ENCODE results near the gene PARVB. TPM values are rescaled to one million over a fixed set of nuclear protein-coding genes. Genes with fewer than 3 reads are reported as not detected.

The PARVB gene
- total and polyA plus RNA-seq, 9 donors = 12.3 to 62.9 (median 39.1) TPM

GRCh38 chr22:44018594-44018993, 5.5 kb upstream of the PARVB start:
- no peak for DNase-seq
- Histone ChIP-seq H3K9me3 (no peaks in the 10 kb centered on the region), H3K36me3 (no peaks in the 10 kb centered on the region), H3K4me1 (ENCODE audit: insufficient read depth) (peaks cover 2% of the 10 kb centered on the region), H3K27ac (no peak overlapping the region), H3K4me3 (no peak overlapping the region), H3K27me3 (no peaks in the 10 kb centered on the region)
- 94 to 97% (median 95%) methylated on average over 9 of the region's 9 CpGs for WGBS, 3 donors
- intact Hi-C loops (cut with DNase I) = no loop called here
- no peak for TF ChIP-seq EP300 (IDR thresholded peaks at IDR 0.05)
- TF ChIP-seq, protein P1, sequence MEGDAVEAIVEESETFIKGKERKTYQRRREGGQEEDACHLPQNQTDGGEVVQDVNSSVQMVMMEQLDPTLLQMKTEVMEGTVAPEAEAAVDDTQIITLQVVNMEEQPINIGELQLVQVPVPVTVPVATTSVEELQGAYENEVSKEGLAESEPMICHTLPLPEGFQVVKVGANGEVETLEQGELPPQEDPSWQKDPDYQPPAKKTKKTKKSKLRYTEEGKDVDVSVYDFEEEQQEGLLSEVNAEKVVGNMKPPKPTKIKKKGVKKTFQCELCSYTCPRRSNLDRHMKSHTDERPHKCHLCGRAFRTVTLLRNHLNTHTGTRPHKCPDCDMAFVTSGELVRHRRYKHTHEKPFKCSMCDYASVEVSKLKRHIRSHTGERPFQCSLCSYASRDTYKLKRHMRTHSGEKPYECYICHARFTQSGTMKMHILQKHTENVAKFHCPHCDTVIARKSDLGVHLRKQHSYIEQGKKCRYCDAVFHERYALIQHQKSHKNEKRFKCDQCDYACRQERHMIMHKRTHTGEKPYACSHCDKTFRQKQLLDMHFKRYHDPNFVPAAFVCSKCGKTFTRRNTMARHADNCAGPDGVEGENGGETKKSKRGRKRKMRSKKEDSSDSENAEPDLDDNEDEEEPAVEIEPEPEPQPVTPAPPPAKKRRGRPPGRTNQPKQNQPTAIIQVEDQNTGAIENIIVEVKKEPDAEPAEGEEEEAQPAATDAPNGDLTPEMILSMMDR (IDR thresholded peaks at IDR 0.05) = no peak
- no peak for TF ChIP-seq POLR2A (IDR thresholded peaks at IDR 0.05)

GRCh38 chr22:44019416-44019815, 4.7 kb upstream of the PARVB start:
- Histone ChIP-seq H3K4me3 (no peak overlapping the region), H3K9me3 (no peaks in the 10 kb centered on the region), H3K27me3 (no peaks in the 10 kb centered on the region), H3K4me1 (ENCODE audit: insufficient read depth) (peaks cover 2% of the 10 kb centered on the region), H3K36me3 (no peaks in the 10 kb centered on the region), H3K27ac (no peak overlapping the region)
- WGBS, 3 donors = 84 to 88% (median 86%) methylated on average over 10 of the region's 10 CpGs
- intact Hi-C loops (cut with DNase I) = no loop called here
- DNase-seq = no peak
- TF ChIP-seq EP300 (IDR thresholded peaks at IDR 0.05) (no peak), POLR2A (IDR thresholded peaks at IDR 0.05) (no peak)
- TF ChIP-seq, protein P1 (IDR thresholded peaks at IDR 0.05) = no peak

DNA sequence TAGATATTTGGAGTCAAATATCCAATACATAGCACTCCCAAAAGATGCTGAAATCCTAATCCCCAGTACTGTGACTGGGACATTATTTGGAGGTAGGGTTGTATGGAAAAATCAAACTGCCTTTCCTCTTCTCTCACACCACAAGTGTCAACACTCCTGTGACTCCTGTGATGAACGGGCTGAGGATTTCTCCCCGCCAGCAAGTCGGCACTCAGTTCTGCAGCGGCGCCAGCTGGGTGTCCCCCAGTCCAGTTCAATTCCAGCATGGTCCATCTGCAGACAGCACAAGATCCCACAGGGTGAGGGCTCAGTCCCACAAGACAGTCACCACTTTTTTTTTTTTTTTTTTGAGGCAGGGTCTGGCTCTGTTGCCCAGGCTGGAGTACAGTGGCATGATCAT, 4.3 kb upstream of the PARVB start:
- Histone ChIP-seq H3K4me3 (no peak overlapping the region), H3K27me3 (no peaks in the 10 kb centered on the region), H3K4me1 (ENCODE audit: insufficient read depth) (peaks cover 2% of the 10 kb centered on the region), H3K27ac (no peak overlapping the region), H3K36me3 (no peaks in the 10 kb centered on the region), H3K9me3 (no peaks in the 10 kb centered on the region)
- TF ChIP-seq, protein P1 (IDR thresholded peaks at IDR 0.05) = no peak
- TF ChIP-seq POLR2A (IDR thresholded peaks at IDR 0.05) = no peak
- intact Hi-C loops (cut with DNase I) = no loop called here
- WGBS, 3 donors = 91 to 97% (median 92%) methylated on average over 5 of the region's 5 CpGs
- no peak for DNase-seq

GRCh38 chr22:44020981-44021380, 3.1 kb upstream of the PARVB start:
- intact Hi-C loops (cut with DNase I) = no loop called here
- H3K36me3 ChIP-seq = no peaks in the 10 kb centered on the region
- H3K9me3 ChIP-seq = no peaks in the 10 kb centered on the region
- no peak overlapping the region for H3K4me3 ChIP-seq
- H3K27ac ChIP-seq = no peak overlapping the region
- peaks cover 2% of the 10 kb centered on the region for H3K4me1 ChIP-seq (ENCODE audit: insufficient read depth)
- TF ChIP-seq, protein P1 (IDR thresholded peaks at IDR 0.05) = no peak
- no peak for TF ChIP-seq POLR2A (IDR thresholded peaks at IDR 0.05)
- TF ChIP-seq EP300 (IDR thresholded peaks at IDR 0.05) = no peak
- no peaks in the 10 kb centered on the region for H3K27me3 ChIP-seq
- no peak for DNase-seq
- 90 to 97% (median 95%) methylated on average over 8 of the region's 8 CpGs for WGBS, 3 donors
